ENCODE results near the gene RBM28.

RBM28 gene

DNA sequence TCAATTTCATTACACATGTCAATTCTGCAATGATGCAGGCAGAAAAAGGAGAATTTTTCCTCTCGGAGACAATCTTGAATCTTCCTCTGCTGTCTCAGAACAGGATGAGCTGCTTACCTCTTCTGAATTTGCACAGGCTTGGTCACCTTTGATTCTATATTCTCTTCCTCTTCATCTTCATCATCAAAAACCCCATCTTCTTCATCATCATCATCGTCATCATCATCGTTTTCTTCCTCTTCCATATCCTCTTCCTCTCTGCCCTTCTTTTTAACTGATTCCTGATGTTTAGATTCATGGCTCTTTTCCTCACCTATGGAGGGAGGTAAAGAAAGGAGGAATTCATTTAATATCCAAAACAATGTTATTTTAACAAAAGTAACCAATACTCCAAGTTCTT lies 8.0 kb downstream of the RBM28 start:
- TF ChIP-seq CREB1 (IDR thresholded peaks at IDR 0.05; ENCODE audit: low read depth) (no peak), TAF1 (IDR thresholded peaks at IDR 0.05; ENCODE audit: low read depth) (no peak), CEBPB (IDR thresholded peaks at IDR 0.05) (no peak), EP300 (IDR thresholded peaks at IDR 0.05; ENCODE audit: borderline replicate concordance) (no peak), NFIC (IDR thresholded peaks at IDR 0.05) (no peak), YY1 (IDR thresholded peaks at IDR 0.05; ENCODE audit: low read depth) (no peak), ZBTB7A (IDR thresholded peaks at IDR 0.05; ENCODE audit: low read depth) (no peak), TCF12 (IDR thresholded peaks at IDR 0.05; ENCODE audit: low read depth) (no peak), EGR1 (IDR thresholded peaks at IDR 0.05) (no peak), RAD21 (IDR thresholded peaks at IDR 0.05; ENCODE audit: low read depth) (no peak), FOXM1 (IDR thresholded peaks at IDR 0.05; ENCODE audit: borderline replicate concordance, low read depth) (no peak)
- TF ChIP-seq, protein P1, sequence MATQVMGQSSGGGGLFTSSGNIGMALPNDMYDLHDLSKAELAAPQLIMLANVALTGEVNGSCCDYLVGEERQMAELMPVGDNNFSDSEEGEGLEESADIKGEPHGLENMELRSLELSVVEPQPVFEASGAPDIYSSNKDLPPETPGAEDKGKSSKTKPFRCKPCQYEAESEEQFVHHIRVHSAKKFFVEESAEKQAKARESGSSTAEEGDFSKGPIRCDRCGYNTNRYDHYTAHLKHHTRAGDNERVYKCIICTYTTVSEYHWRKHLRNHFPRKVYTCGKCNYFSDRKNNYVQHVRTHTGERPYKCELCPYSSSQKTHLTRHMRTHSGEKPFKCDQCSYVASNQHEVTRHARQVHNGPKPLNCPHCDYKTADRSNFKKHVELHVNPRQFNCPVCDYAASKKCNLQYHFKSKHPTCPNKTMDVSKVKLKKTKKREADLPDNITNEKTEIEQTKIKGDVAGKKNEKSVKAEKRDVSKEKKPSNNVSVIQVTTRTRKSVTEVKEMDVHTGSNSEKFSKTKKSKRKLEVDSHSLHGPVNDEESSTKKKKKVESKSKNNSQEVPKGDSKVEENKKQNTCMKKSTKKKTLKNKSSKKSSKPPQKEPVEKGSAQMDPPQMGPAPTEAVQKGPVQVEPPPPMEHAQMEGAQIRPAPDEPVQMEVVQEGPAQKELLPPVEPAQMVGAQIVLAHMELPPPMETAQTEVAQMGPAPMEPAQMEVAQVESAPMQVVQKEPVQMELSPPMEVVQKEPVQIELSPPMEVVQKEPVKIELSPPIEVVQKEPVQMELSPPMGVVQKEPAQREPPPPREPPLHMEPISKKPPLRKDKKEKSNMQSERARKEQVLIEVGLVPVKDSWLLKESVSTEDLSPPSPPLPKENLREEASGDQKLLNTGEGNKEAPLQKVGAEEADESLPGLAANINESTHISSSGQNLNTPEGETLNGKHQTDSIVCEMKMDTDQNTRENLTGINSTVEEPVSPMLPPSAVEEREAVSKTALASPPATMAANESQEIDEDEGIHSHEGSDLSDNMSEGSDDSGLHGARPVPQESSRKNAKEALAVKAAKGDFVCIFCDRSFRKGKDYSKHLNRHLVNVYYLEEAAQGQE (IDR thresholded peaks at IDR 0.05; ENCODE audit: low read depth), result no peak
- TF ChIP-seq, protein P2, sequence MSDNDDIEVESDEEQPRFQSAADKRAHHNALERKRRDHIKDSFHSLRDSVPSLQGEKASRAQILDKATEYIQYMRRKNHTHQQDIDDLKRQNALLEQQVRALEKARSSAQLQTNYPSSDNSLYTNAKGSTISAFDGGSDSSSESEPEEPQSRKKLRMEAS (IDR thresholded peaks at IDR 0.05), result no peak

DNA sequence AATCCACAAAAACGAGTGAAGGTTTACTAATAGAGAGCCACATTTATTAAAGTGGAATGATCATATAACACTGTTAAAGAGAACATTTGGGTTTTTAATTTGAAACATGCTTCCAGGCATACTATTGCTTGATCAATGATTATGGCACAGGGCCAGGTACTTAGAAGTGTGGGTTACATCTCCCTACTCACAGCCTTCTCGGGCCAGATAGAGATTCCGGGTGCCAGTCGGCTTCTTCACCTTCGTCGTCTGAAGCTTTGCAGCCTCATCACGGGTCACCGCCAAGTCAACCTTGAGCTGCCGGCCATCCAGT lies 19.4 kb downstream of the RBM28 start:
- TF ChIP-seq, protein P2 (IDR thresholded peaks at IDR 0.05), result no peak
- no peak for TF ChIP-seq TCF12 (IDR thresholded peaks at IDR 0.05; ENCODE audit: low read depth)
- no peak for TF ChIP-seq EGR1 (IDR thresholded peaks at IDR 0.05)
- no peak for TF ChIP-seq EP300 (IDR thresholded peaks at IDR 0.05; ENCODE audit: borderline replicate concordance)
- no peak for TF ChIP-seq YY1 (IDR thresholded peaks at IDR 0.05; ENCODE audit: low read depth)
- TF ChIP-seq FOXM1 (IDR thresholded peaks at IDR 0.05; ENCODE audit: borderline replicate concordance, low read depth), result no peak
- TF ChIP-seq RAD21 (IDR thresholded peaks at IDR 0.05; ENCODE audit: low read depth), result no peak
- TF ChIP-seq TEAD4 (IDR thresholded peaks at IDR 0.05), result no peak
- TF ChIP-seq, protein P3, sequence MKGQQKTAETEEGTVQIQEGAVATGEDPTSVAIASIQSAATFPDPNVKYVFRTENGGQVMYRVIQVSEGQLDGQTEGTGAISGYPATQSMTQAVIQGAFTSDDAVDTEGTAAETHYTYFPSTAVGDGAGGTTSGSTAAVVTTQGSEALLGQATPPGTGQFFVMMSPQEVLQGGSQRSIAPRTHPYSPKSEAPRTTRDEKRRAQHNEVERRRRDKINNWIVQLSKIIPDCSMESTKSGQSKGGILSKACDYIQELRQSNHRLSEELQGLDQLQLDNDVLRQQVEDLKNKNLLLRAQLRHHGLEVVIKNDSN (IDR thresholded peaks at IDR 0.05), result no peak
- TF ChIP-seq TAF1 (IDR thresholded peaks at IDR 0.05; ENCODE audit: low read depth), result no peak
- TF ChIP-seq CEBPB (IDR thresholded peaks at IDR 0.05), result no peak
- TF ChIP-seq ZBTB7A (IDR thresholded peaks at IDR 0.05; ENCODE audit: low read depth), result no peak
- no peak for TF ChIP-seq NFIC (IDR thresholded peaks at IDR 0.05)
- no peak for TF ChIP-seq CREB1 (IDR thresholded peaks at IDR 0.05; ENCODE audit: low read depth)

DNA sequence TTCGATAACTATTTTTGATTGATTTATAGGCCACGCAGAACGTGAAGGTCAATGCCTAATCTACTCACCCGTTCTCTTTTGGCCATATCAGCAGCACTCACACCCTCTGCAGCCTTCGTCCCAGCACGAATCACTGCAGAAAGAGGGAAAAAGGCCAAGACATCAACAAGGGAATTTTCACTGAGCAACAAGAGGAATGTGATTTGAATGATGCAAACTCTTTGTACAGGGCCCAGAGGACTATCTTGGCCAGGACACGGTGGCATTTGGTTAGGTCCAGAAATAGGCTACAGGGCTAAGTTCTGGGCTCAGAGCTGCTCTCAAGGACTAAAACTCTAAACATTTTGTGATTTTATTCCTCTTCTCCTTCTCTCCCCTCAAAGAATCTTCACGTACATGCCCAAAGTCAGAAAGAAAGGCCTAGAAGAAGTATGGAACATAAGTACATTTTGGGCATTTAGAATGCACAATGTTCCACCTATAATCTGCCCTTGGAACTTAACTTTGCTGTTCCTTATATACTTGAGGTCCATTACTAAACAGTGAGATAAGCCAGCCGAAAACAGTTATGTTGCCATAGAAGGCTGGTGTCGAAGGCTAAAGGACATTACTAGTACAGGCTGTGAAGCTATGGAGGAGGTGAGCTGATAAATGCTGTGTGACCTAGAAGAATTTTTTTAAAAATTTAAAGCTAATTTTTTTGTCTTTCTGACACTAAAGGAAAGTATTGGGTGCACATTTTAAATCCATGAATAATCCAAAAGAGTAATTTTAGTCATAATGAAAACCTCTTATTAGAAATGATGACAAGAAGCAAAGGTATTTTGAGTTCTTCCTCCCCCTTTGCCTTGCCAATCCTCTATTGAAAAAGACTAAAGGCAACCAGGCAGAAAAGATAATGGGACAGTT lies 20.0 kb downstream of the RBM28 start:
- no peak for TF ChIP-seq TCF12 (IDR thresholded peaks at IDR 0.05; ENCODE audit: low read depth)
- TF ChIP-seq TEAD4 (IDR thresholded peaks at IDR 0.05), result no peak
- no peak for TF ChIP-seq FOXM1 (IDR thresholded peaks at IDR 0.05; ENCODE audit: borderline replicate concordance, low read depth)
- no peak for TF ChIP-seq EP300 (IDR thresholded peaks at IDR 0.05; ENCODE audit: borderline replicate concordance)
- TF ChIP-seq, protein P3 (IDR thresholded peaks at IDR 0.05), result no peak

DNA sequence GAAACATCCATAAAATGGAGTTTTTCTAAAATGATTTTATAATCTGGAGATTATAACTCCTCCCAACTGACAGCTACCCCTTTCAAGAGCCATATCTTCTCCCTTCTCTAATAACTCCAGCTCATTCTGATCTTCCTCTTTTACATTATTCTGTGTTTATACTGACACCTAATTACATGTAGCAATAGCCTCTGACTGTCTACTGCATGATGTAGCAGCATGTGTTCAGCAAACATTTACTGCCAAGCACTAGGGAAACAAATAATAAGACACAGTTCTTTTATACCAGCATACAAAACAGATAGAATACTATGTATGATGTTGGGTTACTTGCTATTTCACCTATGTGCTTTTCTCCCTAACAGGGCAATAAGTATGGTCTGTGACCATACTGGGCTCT lies 20.7 kb downstream of the RBM28 start:
- TF ChIP-seq, protein P1 (IDR thresholded peaks at IDR 0.05; ENCODE audit: low read depth), result no peak
- TF ChIP-seq TAF1 (IDR thresholded peaks at IDR 0.05; ENCODE audit: low read depth) (no peak), ZBTB7A (IDR thresholded peaks at IDR 0.05; ENCODE audit: low read depth) (no peak), TEAD4 (IDR thresholded peaks at IDR 0.05) (no peak), EGR1 (IDR thresholded peaks at IDR 0.05) (no peak), EP300 (IDR thresholded peaks at IDR 0.05; ENCODE audit: borderline replicate concordance) (no peak), CREB1 (IDR thresholded peaks at IDR 0.05; ENCODE audit: low read depth) (no peak), CEBPB (IDR thresholded peaks at IDR 0.05) (no peak), FOXM1 (IDR thresholded peaks at IDR 0.05; ENCODE audit: borderline replicate concordance, low read depth) (no peak), RAD21 (IDR thresholded peaks at IDR 0.05; ENCODE audit: low read depth) (no peak)
- TF ChIP-seq, protein P3 (IDR thresholded peaks at IDR 0.05), result no peak
- TF ChIP-seq, protein P2 (IDR thresholded peaks at IDR 0.05), result no peak
